ENCODE measurements around the gene CRAT. TPM values are rescaled to one million over a fixed set of nuclear protein-coding genes. Genes with fewer than 3 reads are reported as not detected.

The CRAT gene
- total and polyA plus RNA-seq, 4 donors: 10.4 to 26.0 (median 16.5) TPM

DNA sequence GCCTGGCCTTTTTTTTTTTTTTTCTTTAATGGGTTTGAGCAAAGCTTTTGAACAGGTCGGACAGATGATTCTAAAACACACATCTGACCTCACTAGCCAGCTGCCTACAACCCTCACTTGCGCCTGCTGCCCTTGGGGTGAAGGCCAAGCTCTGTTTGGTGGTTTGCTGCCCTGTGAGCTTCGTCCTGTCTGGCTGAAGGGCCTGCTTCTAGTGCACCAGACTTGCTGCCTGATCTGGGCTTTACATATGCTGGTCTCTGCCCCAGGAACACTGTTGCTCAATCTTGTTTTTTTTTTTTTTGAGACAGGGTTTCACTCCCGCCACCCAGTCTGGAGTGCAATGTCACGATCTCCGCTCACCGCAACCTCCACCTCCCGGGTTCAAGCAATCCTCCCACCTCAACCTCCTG is 46.1 kb downstream of the CRAT start:
- no peak for DNase-seq
- Histone ChIP-seq H3K4me1 (ENCODE audit: control insufficient read depth in 5 of 5, insufficient read depth in 5 of 5, low read length in 5 of 5) (no peaks in the 10 kb centered on the region), H3K9me3 (ENCODE audit: control insufficient read depth in 4 of 4, insufficient read depth in 3 of 4, low read length in 3 of 4) (peaks cover 0 to 2% (median 0%) of the 10 kb centered on the region in 4 donors), H3K4me3 (no peak overlapping the region), H3K9ac (ENCODE audit: insufficient read depth in 1 of 2, low read length in 2 of 2) (no peak overlapping the region), H3K27ac (ENCODE audit: low read depth in 1 of 2, low read length in 1 of 2) (no peak overlapping the region), H3K36me3 (ENCODE audit: control insufficient read depth in 4 of 4, insufficient read depth in 4 of 4, low read length in 4 of 4) (peaks cover 7 to 61% (median 9%) of the 10 kb centered on the region in 4 donors), H3K27me3 (ENCODE audit: control insufficient read depth in 3 of 3, insufficient read depth in 3 of 3, low read length in 2 of 3) (no peaks in the 10 kb centered on the region)
- TF ChIP-seq, protein P1, sequence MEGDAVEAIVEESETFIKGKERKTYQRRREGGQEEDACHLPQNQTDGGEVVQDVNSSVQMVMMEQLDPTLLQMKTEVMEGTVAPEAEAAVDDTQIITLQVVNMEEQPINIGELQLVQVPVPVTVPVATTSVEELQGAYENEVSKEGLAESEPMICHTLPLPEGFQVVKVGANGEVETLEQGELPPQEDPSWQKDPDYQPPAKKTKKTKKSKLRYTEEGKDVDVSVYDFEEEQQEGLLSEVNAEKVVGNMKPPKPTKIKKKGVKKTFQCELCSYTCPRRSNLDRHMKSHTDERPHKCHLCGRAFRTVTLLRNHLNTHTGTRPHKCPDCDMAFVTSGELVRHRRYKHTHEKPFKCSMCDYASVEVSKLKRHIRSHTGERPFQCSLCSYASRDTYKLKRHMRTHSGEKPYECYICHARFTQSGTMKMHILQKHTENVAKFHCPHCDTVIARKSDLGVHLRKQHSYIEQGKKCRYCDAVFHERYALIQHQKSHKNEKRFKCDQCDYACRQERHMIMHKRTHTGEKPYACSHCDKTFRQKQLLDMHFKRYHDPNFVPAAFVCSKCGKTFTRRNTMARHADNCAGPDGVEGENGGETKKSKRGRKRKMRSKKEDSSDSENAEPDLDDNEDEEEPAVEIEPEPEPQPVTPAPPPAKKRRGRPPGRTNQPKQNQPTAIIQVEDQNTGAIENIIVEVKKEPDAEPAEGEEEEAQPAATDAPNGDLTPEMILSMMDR (IDR thresholded peaks at IDR 0.05; ENCODE audit: control extremely low read depth, extremely low read depth): no peak
- 84 to 89% methylated on average over 8 of the region's 8 CpGs for WGBS, 2 donors
- ATAC-seq (ENCODE audit: insufficient read depth, low FRiP score): no peak

DNA sequence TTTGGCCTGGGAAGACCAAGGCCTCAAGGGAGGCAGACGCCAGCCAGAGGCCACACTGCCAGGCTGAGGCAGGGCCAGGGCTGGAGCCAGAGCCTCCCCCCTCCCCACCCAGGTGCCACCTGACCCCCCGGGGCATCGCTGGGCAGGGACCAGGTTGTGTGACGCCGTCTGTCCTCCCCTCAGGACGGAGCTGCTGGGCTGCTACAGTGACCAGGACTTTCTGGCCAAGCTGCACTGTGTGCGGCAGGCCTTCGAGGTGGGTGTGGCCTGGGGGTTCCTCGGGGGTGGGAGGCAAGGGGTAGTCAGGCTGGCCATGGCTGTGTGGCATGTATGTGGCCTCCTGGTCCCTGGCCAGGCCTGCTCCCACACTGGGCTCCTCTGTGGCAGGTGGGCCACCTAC is 47.5 kb downstream of the CRAT start:
- H3K4me3 ChIP-seq: no peak overlapping the region
- no peak overlapping the region for H3K27ac ChIP-seq (ENCODE audit: low read depth in 1 of 2, low read length in 1 of 2)
- peaks cover 8 to 57% (median 12%) of the 10 kb centered on the region in 4 donors for H3K36me3 ChIP-seq (ENCODE audit: control insufficient read depth in 4 of 4, insufficient read depth in 4 of 4, low read length in 4 of 4)
- no peaks in the 10 kb centered on the region for H3K27me3 ChIP-seq (ENCODE audit: control insufficient read depth in 3 of 3, insufficient read depth in 3 of 3, low read length in 2 of 3)
- TF ChIP-seq, protein P1 (IDR thresholded peaks at IDR 0.05; ENCODE audit: control extremely low read depth, extremely low read depth): no peak
- DNase-seq (no peak), ATAC-seq (ENCODE audit: insufficient read depth, low FRiP score) (no peak)
- H3K4me1 ChIP-seq (ENCODE audit: control insufficient read depth in 5 of 5, insufficient read depth in 5 of 5, low read length in 5 of 5): no peaks in the 10 kb centered on the region
- no peak overlapping the region for H3K9ac ChIP-seq (ENCODE audit: insufficient read depth in 1 of 2, low read length in 2 of 2)
- 94 to 95% methylated on average over 9 of the region's 9 CpGs for WGBS, 2 donors
- H3K9me3 ChIP-seq (ENCODE audit: control insufficient read depth in 4 of 4, insufficient read depth in 3 of 4, low read length in 3 of 4): peaks cover 0 to 2% (median 0%) of the 10 kb centered on the region in 4 donors

DNA sequence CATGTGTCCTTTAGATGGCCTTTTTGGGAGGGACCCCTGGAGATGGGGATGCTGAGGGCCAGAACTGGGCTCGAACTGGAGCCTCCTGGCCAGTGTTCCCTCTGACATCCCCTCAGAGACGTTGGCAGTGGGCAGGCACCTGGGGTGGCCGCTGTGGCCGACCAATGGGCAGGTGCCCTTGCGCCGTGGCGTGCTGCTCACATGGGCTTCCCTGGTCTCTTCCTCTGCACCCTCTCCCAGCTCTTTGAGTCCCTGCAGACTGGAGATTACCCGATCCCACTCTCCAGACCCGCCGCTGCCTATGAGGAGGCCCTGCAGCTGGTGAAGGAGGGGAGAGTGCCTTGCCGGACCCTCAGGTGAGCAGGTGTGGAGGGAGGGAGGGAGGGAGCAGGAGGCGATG is 49.6 kb downstream of the CRAT start:
- no peaks in the 10 kb centered on the region for H3K27me3 ChIP-seq (ENCODE audit: control insufficient read depth in 3 of 3, insufficient read depth in 3 of 3, low read length in 2 of 3)
- H3K4me3 ChIP-seq: no peak overlapping the region
- TF ChIP-seq, protein P1 (IDR thresholded peaks at IDR 0.05; ENCODE audit: control extremely low read depth, extremely low read depth): no peak
- WGBS, 2 donors: 96% methylated on average over 12 of the region's 12 CpGs
- H3K4me1 ChIP-seq (ENCODE audit: control insufficient read depth in 5 of 5, insufficient read depth in 5 of 5, low read length in 5 of 5): no peaks in the 10 kb centered on the region
- H3K9me3 ChIP-seq (ENCODE audit: control insufficient read depth in 4 of 4, insufficient read depth in 3 of 4, low read length in 3 of 4): peaks cover 0 to 2% (median 0%) of the 10 kb centered on the region in 4 donors
- H3K36me3 ChIP-seq (ENCODE audit: control insufficient read depth in 4 of 4, insufficient read depth in 4 of 4, low read length in 4 of 4): peaks cover 8 to 48% (median 11%) of the 10 kb centered on the region in 4 donors
- H3K27ac ChIP-seq (ENCODE audit: low read depth in 1 of 2, low read length in 1 of 2): no peak overlapping the region
- no peak overlapping the region for H3K9ac ChIP-seq (ENCODE audit: insufficient read depth in 1 of 2, low read length in 2 of 2)
- DNase-seq (no peak), ATAC-seq (ENCODE audit: insufficient read depth, low FRiP score) (no peak)
